ENCODE measurements around the gene MAD1L1. TPM values are rescaled to one million over a fixed set of nuclear protein-coding genes. Genes with fewer than 3 reads are reported as not detected.

The MAD1L1 gene
- total RNA-seq, 2 donors from 2014 or later, result 18.9 to 24.9 TPM

DNA sequence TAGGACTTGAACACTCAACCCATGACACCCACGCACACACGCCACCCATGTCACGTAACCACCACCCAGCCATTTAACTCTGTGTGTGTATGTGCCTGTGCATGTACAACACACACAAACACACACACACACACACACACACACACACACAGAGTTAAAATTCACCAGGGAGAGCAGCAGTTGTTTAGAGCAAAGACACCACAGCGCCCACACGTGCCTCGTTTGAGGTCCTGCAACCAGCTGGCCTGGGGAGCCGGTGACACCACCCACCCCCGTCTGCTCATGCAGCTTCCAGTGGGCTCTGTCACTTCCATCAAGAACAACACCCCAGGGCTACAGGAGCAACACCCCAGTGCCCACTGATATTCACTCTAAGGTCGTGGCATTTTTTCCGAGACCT, 465.2 kb downstream of the MAD1L1 start:
- no peak for ATAC-seq
- intact Hi-C loops (cut with DNase I), result no loop called here
- no peak for DNase-seq

Small RNA genes lying within 50 kb of the gene (microRNA-seq; reads per million reads assigned to microRNA genes)
- gene MIR4655, result 0 reads per million in 2 donors
- gene MIR6836, result 0.20 to 0.27 reads per million in 2 donors

Other genes starting within 250 kb of the MAD1L1 start
- gene MRM2, start 9.3 kb upstream of the MAD1L1 start, total RNA-seq, result 10 to 100 TPM; 18.9 TPM
- 10 to 100 TPM; 15.4 to 15.8 TPM for gene NUDT1, start 9.3 kb upstream of the MAD1L1 start, total RNA-seq
- 10 to 100 TPM; 31.3 to 38.5 TPM for gene SNX8, start 81.5 kb upstream of the MAD1L1 start, total RNA-seq
- gene EIF3B, start 121.9 kb upstream of the MAD1L1 start, total RNA-seq, result 10 to 100 TPM; 59.6 to 96.1 TPM
- 10 to 100 TPM; 18.4 to 19.8 TPM for gene CHST12, start 170.7 kb upstream of the MAD1L1 start, total RNA-seq
- gene GRIFIN, start 243.5 kb upstream of the MAD1L1 start, total RNA-seq, result not detected